ENCODE data around the gene DDIAS.

DNA sequence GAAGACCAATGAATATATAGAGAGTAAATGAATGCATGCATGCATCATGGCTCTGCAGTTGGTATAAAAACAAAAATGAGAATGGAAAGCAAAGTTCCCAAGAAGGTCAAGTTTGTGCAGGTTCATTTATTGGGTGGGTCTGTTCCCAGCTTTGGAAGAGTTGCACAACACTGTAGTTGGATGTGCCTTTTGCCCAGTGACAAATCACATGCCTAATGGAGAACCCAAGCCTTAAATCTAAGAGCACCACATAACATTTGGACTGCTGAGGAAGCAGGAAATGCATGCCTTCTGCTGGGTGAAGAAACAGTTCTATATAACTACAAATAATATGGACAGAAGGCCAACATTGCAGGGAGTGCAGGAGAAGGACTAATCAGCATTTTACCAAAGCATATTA is 31.9 kb upstream of the DDIAS start:
- TF ChIP-seq POLR2A (IDR thresholded peaks at IDR 0.05) (no peak), CTCF (IDR thresholded peaks at IDR 0.05) (no peak)

Data from heart left ventricle (tissue), 13 donors.